GM12874 (cell line): ENCODE data around the gene ATP10D.

Experiments used
- CTCF ChIP-seq: IDR thresholded peaks from 2 replicates; pipeline ENCODE4 v1.5.1; 2011; ENCODE audit warnings: low read depth, mild to moderate bottlenecking, control low read depth, low read length, moderate library complexity; ENCODE audit not compliant: insufficient read depth

Gene ATP10D

GRCh38 chr4:47577779-47578553 lies 92.9 kb downstream of the ATP10D start:
- no peak for TF ChIP-seq CTCF

GRCh38 chr4:47579235-47579634 lies 94.2 kb downstream of the ATP10D start:
- no peak for TF ChIP-seq CTCF

- TF ChIP-seq CTCF, result no peak
These were observed 105.2 kb downstream of the ATP10D start for GRCh38 chr4:47590325-47590724.

- no peak for TF ChIP-seq CTCF
These were observed 112.6 kb downstream of the ATP10D start for GRCh38 chr4:47597696-47598095.

GRCh38 chr4:47598320-47598719 lies 113.2 kb downstream of the ATP10D start:
- TF ChIP-seq CTCF, result no peak

- TF ChIP-seq CTCF, result no peak
These were observed 113.8 kb downstream of the ATP10D start for GRCh38 chr4:47598896-47599295.

GRCh38 chr4:47606482-47606881 lies 121.4 kb downstream of the ATP10D start:
- no peak for TF ChIP-seq CTCF
